ENCODE data around the gene ILRUN. TPM values are rescaled to one million over a fixed set of nuclear protein-coding genes. Genes with fewer than 3 reads are reported as not detected.
"Not testable (repeated sequence)": the region's sequence is repeated elsewhere in the genome, so short reads cannot be mapped to it uniquely, and the experiment has no call there.

The ILRUN gene
- total RNA-seq = 10 to 100 TPM; 52.8 to 82.3 (median 73.9) TPM

DNA sequence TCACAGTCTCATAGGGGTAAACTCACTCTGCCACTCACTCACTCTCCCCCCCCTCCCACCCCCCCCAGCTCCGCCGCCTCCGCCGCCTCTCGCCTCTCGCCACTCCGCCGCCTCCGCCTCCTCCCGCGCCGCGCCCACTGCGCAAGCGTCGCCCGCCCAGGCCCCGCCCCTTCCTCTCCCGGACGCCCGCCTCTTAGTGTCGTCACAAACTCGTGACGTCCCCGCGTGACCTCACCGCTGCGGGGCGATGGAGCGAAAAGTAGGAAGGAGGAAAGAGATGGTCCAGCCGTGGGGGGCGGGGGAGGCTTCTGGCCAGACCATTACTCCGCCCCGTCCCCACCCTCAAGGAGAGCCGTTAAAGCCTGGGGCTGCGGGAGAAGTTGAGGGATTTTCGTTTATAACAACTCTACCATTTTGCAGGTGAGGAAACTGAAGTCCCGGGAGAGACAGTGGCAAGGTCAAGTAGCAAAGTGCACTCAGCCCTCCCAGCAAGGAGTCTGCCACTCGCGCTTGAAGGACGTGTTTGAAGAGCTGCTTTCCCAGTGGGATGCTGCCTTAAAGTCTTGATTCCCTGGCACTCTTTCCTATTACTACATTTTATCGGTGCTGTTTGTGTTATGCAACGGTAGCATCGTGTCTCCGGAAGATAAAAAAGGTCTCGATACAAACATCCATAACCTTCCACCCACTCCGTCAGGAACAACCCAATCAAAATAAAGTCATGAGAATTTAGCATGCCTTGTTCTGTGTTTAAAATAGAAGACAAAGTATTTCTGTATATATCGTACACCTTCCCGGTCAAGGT lies at the start of gene ILRUN:
TSS of gene ILRUN (minus strand) at position 29 of the 805 bp plus-strand sequence. CDS start 164 bp downstream, outside the sequence.
- H3K4me3 ChIP-seq = peak within 1 kb of the TSS; percentile 62 to 94 (median 75)
- TF ChIP-seq, protein P1, sequence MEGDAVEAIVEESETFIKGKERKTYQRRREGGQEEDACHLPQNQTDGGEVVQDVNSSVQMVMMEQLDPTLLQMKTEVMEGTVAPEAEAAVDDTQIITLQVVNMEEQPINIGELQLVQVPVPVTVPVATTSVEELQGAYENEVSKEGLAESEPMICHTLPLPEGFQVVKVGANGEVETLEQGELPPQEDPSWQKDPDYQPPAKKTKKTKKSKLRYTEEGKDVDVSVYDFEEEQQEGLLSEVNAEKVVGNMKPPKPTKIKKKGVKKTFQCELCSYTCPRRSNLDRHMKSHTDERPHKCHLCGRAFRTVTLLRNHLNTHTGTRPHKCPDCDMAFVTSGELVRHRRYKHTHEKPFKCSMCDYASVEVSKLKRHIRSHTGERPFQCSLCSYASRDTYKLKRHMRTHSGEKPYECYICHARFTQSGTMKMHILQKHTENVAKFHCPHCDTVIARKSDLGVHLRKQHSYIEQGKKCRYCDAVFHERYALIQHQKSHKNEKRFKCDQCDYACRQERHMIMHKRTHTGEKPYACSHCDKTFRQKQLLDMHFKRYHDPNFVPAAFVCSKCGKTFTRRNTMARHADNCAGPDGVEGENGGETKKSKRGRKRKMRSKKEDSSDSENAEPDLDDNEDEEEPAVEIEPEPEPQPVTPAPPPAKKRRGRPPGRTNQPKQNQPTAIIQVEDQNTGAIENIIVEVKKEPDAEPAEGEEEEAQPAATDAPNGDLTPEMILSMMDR (IDR thresholded peaks at IDR 0.05) = peak in 1 of 6 experiments; percentile 15
- TF ChIP-seq POLR2A (IDR thresholded peaks at IDR 0.05) = peak; percentile 66 to 86
- no peaks in the 10 kb centered on the region for H3K9me3 ChIP-seq
- no peaks in the 10 kb centered on the region for H3K27me3 ChIP-seq
- peak; percentile 98 to 99 (median 99) for DNase-seq
- no peaks in the 10 kb centered on the region for H3K36me3 ChIP-seq
- peak within 1 kb of the TSS; percentile 84 to 97 (median 89) for H3K27ac ChIP-seq
- H3K4me1 ChIP-seq = peaks cover 0 to 23% (median 10%) of the 10 kb centered on the region in 4 donors

DNA sequence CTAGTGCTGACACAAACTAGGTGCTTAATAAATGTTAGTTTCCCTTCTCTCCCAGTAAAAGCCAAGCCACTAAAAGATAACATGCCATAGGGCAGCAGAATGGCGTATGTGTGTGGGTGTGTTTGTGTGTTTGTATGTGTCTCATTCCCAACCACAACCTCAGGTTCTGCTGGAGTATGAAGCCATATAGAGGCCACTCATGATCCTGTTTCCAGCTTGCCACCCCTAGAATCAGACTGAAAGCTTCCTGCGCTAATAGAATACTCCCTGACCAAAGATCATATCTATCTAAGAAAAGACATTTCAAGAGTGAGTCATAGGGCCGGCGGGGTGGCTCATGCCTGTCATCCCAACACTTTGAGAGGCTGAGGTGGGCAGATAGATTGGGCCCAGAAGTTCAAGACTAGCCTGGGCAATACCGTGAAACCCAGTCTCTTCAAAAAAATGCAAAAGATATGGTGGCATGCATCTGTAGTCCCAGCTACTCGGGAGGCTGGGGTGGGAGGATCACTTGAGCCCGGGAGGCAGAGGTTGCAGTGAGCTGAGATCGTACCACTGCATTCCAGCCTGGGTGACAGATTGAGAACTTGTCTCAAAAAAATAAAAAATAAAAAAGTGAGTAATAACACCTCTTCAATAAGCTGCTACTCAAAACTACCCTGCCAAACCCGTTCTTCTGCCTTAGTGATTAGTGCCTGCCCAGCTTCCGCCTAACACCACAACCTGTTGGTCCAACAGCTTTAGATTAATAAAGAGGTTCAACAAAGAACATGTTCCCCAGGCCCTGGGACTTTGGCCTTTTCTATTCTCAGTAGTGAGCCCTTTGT lies 48.9 kb upstream of the ILRUN start:
- Histone ChIP-seq H3K36me3 (no peaks in the 10 kb centered on the region), H3K27me3 (no peaks in the 10 kb centered on the region), H3K4me3 (peak overlapping the region in 1 of 4 donors; percentile 7), H3K4me1 (peaks cover 0 to 17% (median 0%) of the 10 kb centered on the region in 4 donors), H3K9me3 (no peaks in the 10 kb centered on the region), H3K27ac (peak overlapping the region in 3 of 4 donors; percentile 68 to 94 (median 92))
- DNase-seq = peak in 2 of 3 donors; percentile 65 to 79
- TF ChIP-seq POLR2A (IDR thresholded peaks at IDR 0.05) = peak in 1 of 2 donors; percentile 40
- TF ChIP-seq, protein P1 (IDR thresholded peaks at IDR 0.05) = no peak

DNA sequence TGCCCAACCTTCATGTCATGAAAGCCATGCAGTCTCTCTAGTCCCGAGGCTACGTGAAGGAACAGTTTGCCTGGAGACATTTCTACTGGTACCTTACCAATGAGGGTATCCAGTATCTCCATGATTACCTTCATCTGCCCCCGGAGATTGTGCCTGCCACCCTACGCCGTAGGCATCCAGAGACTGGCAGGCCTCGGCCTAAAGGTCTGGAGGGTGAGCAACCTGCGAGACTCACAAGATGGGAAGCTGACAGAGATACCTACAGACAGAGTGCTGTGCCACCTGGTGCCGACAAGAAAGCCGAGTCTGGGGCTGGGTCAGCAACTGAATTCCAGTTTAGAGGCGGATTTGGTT lies 47.7 kb upstream of the ILRUN start:
- H3K27me3 ChIP-seq, H3K9me3 ChIP-seq, H3K36me3 ChIP-seq, DNase-seq, H3K4me3 ChIP-seq: not testable (repeated sequence)
- Histone ChIP-seq H3K4me1 (peaks cover 0 to 17% (median 0%) of the 10 kb centered on the region in 4 donors), H3K27ac (peak overlapping the region in 3 of 4 donors; percentile 68 to 94 (median 92))

DNA sequence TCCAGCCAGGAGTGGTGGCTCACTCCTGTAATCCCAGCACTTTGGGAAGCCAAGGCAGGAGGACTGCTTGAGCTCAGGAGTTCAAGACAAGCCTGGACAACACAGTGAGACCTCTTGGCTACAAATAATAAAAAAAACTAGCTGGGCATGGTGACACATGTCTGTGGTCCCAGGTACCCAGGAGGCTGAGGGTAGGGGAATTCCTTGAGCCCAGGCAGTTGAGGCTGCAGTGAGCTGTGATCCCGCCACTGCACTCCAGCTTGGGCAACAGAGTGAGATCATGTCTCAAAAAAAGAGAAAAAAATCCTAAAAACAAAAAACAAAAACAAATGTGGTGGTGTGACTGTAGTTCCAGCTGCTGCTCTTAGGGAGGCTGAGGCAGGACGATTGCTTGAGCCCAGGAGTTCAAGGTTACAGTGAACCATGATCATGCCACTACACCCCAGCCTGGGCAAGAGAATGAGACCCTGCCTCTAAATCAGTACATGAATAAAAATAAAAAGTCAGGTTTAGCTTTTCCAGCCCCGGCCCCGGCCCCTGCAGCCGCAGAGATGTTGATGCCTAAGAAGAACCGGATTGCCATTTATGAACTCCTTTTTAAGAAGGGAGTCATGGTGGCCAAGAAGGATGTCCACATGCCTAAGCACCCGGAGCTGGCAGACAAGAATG lies 47.2 kb upstream of the ILRUN start:
- no peaks in the 10 kb centered on the region for H3K27me3 ChIP-seq
- peak overlapping the region in 1 of 4 donors; percentile 94 for H3K27ac ChIP-seq
- H3K36me3 ChIP-seq = no peaks in the 10 kb centered on the region
- no peak overlapping the region for H3K4me3 ChIP-seq
- no peak for DNase-seq
- H3K9me3 ChIP-seq = no peaks in the 10 kb centered on the region
- TF ChIP-seq POLR2A (IDR thresholded peaks at IDR 0.05) = no peak
- TF ChIP-seq, protein P1 (IDR thresholded peaks at IDR 0.05) = no peak
- peaks cover 0 to 17% (median 0%) of the 10 kb centered on the region in 4 donors for H3K4me1 ChIP-seq

DNA sequence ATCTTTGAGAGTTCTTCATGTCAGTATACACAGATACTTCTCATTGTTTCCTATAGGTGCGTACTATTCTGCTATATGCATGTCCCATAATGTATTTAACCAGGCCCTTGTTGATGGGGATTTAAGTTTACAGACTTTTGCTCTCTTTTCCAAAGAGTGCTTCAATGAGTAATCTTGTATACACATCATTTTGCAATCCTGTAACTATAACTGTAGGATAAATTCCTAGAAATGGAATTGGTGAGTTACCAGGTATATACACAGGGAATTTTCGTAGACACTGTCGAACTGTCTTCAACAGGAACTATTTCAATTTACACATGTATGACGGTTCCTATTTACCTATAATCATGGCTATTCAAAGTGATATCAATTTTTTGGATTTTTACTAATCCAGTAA lies 45.5 kb upstream of the ILRUN start:
- Histone ChIP-seq H3K4me1 (peaks cover 0 to 17% (median 0%) of the 10 kb centered on the region in 4 donors), H3K4me3 (no peak overlapping the region), H3K9me3 (no peaks in the 10 kb centered on the region), H3K36me3 (no peaks in the 10 kb centered on the region), H3K27me3 (no peaks in the 10 kb centered on the region), H3K27ac (no peak overlapping the region)
- no peak for DNase-seq
- TF ChIP-seq, protein P1 (IDR thresholded peaks at IDR 0.05) = no peak
- TF ChIP-seq POLR2A (IDR thresholded peaks at IDR 0.05) = no peak
